PC-9 (cell line): ENCODE results near the gene SPRY4. TPM values are rescaled to one million over a fixed set of nuclear protein-coding genes. Genes with fewer than 3 reads are reported as not detected.

Source experiments
- BruUV-seq: library from RNA; stranded (reverse); fragments of 400-500 nt; replicated peaks from 2 replicates; lab custom pipeline; 2021; lab: Mats Ljungman, UMichigan
- CTCF ChIA-PET: fragments of 300-600 bp; sonication (Branson Sonifier 250); formaldehyde crosslinking; loops from one replicate; lab custom pipeline; 2022; ENCODE audit warnings: antibody characterized with exemption; lab: Charles Lee
- POLR2A ChIA-PET: fragments of 300-600 bp; sonication (Branson Sonifier 250); formaldehyde crosslinking; loops from one replicate; lab custom pipeline; 2022; ENCODE audit warnings: antibody characterized with exemption; ENCODE audit not compliant: unreplicated experiment; lab: Charles Lee
- DNase-seq, 2 experiments: peaks; one replicate each; pipeline versions ENCODE4 v3.0.0 to v3.0.0-alpha.2; 2015 to 2022; ENCODE audit warnings: mixed read lengths in 1 of 2
- H2AFZ ChIP-seq: fragments of 200-600 bp; sonication (generic); 2 replicates; pipeline ENCODE4 v1.8.1; 2017; ENCODE audit warnings: antibody characterized with exemption
- H3F3A ChIP-seq: fragments of 200-600 bp; sonication (generic); 2 replicates; pipeline ENCODE4 v1.8.1; 2017; ENCODE audit warnings: antibody characterized with exemption, mild to moderate bottlenecking, low read depth; ENCODE audit not compliant: insufficient read depth
- H3K27ac ChIP-seq: fragments of 200-600 bp; sonication (generic); 2 replicates; pipeline ENCODE4 v1.6.1; 2016; ENCODE audit warnings: mixed run types
- H3K27me3 ChIP-seq: fragments of 200-600 bp; sonication (generic); 2 replicates; pipeline ENCODE4 v1.6.1; 2016; ENCODE audit warnings: low read depth, mixed run types; ENCODE audit not compliant: insufficient read depth
- H3K36me3 ChIP-seq: fragments of 200-600 bp; sonication (generic); 2 replicates; pipeline ENCODE4 v1.6.1; 2016; ENCODE audit warnings: low read depth, mixed run types
- H3K4me1 ChIP-seq: fragments of 200-600 bp; sonication (generic); replicated peaks from 2 replicates; pipeline ENCODE4 v1.6.1; 2016; ENCODE audit warnings: mixed run types; ENCODE audit not compliant: insufficient read depth
- H3K4me2 ChIP-seq: fragments of 200-600 bp; sonication (generic); 2 replicates; pipeline ENCODE4 v1.6.1; 2017; ENCODE audit warnings: mixed run types
- H3K4me3 ChIP-seq: fragments of 200-600 bp; sonication (generic); 2 replicates; pipeline ENCODE4 v1.6.1; 2016; ENCODE audit warnings: mixed run types
- H3K79me2 ChIP-seq: fragments of 200-600 bp; sonication (generic); 2 replicates; pipeline ENCODE4 v1.6.1; 2017; ENCODE audit warnings: low read depth, mixed run types
- H3K9me2 ChIP-seq: fragments of 200-600 bp; sonication (generic); 2 replicates; pipeline ENCODE4 v1.8.1; 2017; ENCODE audit warnings: mild to moderate bottlenecking; ENCODE audit not compliant: insufficient read depth
- H3K9me3 ChIP-seq: fragments of 200-600 bp; sonication (generic); 2 replicates; pipeline ENCODE4 v1.8.1; 2016; ENCODE audit warnings: low read depth; ENCODE audit not compliant: insufficient read depth
- H4K20me1 ChIP-seq: fragments of 200-600 bp; sonication (generic); 2 replicates; pipeline ENCODE4 v1.8.1; 2017; ENCODE audit not compliant: insufficient read depth
- CTCF ChIP-seq: fragments of 200-600 bp; sonication (generic); conservative IDR thresholded peaks from 2 replicates; pipeline ENCODE4 v1.6.1; 2017; ENCODE audit warnings: mixed run types, antibody characterized with exemption, mild to moderate bottlenecking, moderate library complexity
- EZH2 ChIP-seq: fragments of 200-600 bp; sonication (generic); IDR thresholded peaks from 2 replicates; pipeline ENCODE4 v1.8.0; 2017; ENCODE audit warnings: antibody characterized with exemption, low read depth
- intact Hi-C: fragments of 100-400 bp; cut with micrococcal nuclease; formaldehyde crosslinking; loops from one replicate; pipeline ENCODE4 v1.10.0; 2022; ENCODE audit not compliant: unreplicated experiment
- total RNA-seq: library from RNA; stranded (reverse); gene quantifications from 2 replicates; pipeline ENCODE4 v1.2.3, GENCODE V29; 2021

Gene SPRY4
- total RNA-seq, 1 experiment from 2014 or later: 11.0 TPM

- H3K4me2 ChIP-seq: no peak overlapping the region
- H3K9me2 ChIP-seq: no peaks in the 10 kb centered on the region
- H3K9me3 ChIP-seq: no peaks in the 10 kb centered on the region
- H2AFZ ChIP-seq: no peak overlapping the region
- BruUV-seq: no TSS peak
- TF ChIP-seq CTCF: no peak
- no peak for TF ChIP-seq EZH2
- H3K79me2 ChIP-seq: no peaks in the 10 kb centered on the region
- H3K27me3 ChIP-seq: no peaks in the 10 kb centered on the region
- no peak overlapping the region for H3K4me3 ChIP-seq
- H3K36me3 ChIP-seq: no peaks in the 10 kb centered on the region
- no peak overlapping the region for H3K27ac ChIP-seq
- no peak for DNase-seq
- no peaks in the 10 kb centered on the region for H4K20me1 ChIP-seq
- intact Hi-C loops: no loop called here
- ChIA-PET CTCF (no interaction called here), POLR2A (no interaction called here)
- no peaks in the 10 kb centered on the region for H3F3A ChIP-seq
- H3K4me1 ChIP-seq: 0 out of 2 replicates have a peak, but pooled peaks cover 5% of the 10 kb centered on the region
These were observed 34.1 kb downstream of the SPRY4 start for GRCh38 chr5:142290577-142291299.

- intact Hi-C loops: no loop called here
- Histone ChIP-seq H3F3A (no peaks in the 10 kb centered on the region), H2AFZ (no peak overlapping the region), H4K20me1 (no peaks in the 10 kb centered on the region), H3K9me3 (no peaks in the 10 kb centered on the region), H3K4me2 (no peak overlapping the region), H3K4me1 (0 out of 2 replicates have a peak, but pooled peaks cover 5% of the 10 kb centered on the region), H3K9me2 (no peaks in the 10 kb centered on the region), H3K79me2 (no peaks in the 10 kb centered on the region), H3K27me3 (no peaks in the 10 kb centered on the region), H3K27ac (no peak overlapping the region), H3K4me3 (no peak overlapping the region), H3K36me3 (no peaks in the 10 kb centered on the region)
- ChIA-PET CTCF (no interaction called here), POLR2A (no interaction called here)
- BruUV-seq: no TSS peak
- no peak for DNase-seq
- TF ChIP-seq CTCF (no peak), EZH2 (no peak)
These were observed 34.9 kb downstream of the SPRY4 start for GRCh38 chr5:142289708-142290576.

- H3K4me3 ChIP-seq: no peak overlapping the region
- no peaks in the 10 kb centered on the region for H3K9me2 ChIP-seq
- no peaks in the 10 kb centered on the region for H4K20me1 ChIP-seq
- H3K4me1 ChIP-seq: 0 out of 2 replicates have a peak, but pooled peaks cover 5% of the 10 kb centered on the region
- CTCF ChIA-PET: no interaction called here
- no peaks in the 10 kb centered on the region for H3K79me2 ChIP-seq
- intact Hi-C loops: no loop called here
- no peaks in the 10 kb centered on the region for H3K36me3 ChIP-seq
- no TSS peak for BruUV-seq
- H3K27me3 ChIP-seq: no peaks in the 10 kb centered on the region
- H3K27ac ChIP-seq: no peak overlapping the region
- H3K4me2 ChIP-seq: no peak overlapping the region
- TF ChIP-seq CTCF (no peak), EZH2 (no peak)
- no peak for DNase-seq
- H2AFZ ChIP-seq: no peak overlapping the region
- POLR2A ChIA-PET: no interaction called here
- H3K9me3 ChIP-seq: no peaks in the 10 kb centered on the region
- no peaks in the 10 kb centered on the region for H3F3A ChIP-seq
These were observed 36.9 kb downstream of the SPRY4 start for GRCh38 chr5:142287973-142288313.
